ENCODE measurements around the gene SFMBT2.

- TF ChIP-seq CTCF (IDR thresholded peaks at IDR 0.05) (no peak), POLR2AphosphoS5 (IDR thresholded peaks at IDR 0.05) (no peak), POLR2A (IDR thresholded peaks at IDR 0.05) (no peak)
Measured at GRCh38 chr10:7239312-7239985, 171.4 kb downstream of the SFMBT2 start.

Measured in prostate gland (tissue), 2 donors.